GM19099 (cell line): ENCODE measurements around the gene DMWD.

ENCODE experiments used
- POLR2A ChIP-seq: IDR thresholded peaks from 3 replicates; pipeline ENCODE4 v1.6.1; 2011; ENCODE audit warnings: low read depth; ENCODE audit not compliant: insufficient read length; ENCODE audit errors: extremely low read depth

The DMWD gene

DNA sequence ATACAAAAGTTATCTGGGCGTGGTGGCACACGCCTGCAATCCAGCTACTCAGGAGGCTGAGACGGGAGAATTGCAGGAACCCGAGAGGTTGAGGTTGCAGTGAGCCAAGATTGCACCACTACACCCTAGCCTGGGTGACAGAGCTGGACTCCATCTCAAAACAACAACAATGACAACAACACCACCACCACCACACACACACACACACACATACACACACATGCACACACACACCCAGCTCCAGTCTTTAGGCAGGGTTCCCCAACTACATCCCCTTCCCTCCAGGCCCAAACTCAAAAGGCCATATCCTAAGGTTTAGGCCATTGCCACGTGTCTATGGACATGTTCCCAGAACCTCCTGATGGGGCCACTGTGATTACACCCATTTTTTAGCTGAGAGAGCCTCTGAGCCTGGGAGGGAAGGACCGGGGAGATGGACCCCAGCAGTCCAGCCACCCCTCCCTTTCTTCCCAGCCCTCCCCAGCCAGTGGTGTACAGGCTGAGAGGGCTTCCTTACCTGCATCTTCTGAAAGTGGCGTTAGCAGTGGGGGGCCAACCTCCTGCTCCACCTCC, 9.0 kb upstream of the DMWD start:
- TF ChIP-seq POLR2A, result no peak

DNA sequence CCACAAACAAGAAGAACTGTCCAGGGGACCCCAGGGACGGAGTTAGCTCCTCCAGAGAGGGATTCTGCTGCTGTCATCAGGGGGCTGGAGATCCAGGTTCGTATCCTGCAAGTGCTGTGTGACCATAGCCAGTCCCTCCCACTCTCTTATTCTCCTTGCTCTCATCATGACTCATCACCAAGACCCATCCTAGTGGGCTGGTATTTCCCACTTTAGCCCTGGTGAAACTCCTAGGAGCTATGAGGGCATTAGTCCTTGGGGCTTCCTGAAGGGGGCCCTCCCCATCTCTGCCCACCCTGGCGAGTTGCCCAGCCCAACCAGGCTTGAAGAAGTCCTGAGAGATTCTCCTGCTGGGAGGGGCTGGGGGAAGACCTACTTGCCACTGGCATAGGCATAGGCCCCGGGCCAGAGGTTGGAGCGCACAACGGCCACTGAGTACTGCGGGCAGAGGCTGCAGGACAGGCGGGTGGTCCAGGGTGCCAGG, 7.5 kb upstream of the DMWD start:
- no peak for TF ChIP-seq POLR2A

DNA sequence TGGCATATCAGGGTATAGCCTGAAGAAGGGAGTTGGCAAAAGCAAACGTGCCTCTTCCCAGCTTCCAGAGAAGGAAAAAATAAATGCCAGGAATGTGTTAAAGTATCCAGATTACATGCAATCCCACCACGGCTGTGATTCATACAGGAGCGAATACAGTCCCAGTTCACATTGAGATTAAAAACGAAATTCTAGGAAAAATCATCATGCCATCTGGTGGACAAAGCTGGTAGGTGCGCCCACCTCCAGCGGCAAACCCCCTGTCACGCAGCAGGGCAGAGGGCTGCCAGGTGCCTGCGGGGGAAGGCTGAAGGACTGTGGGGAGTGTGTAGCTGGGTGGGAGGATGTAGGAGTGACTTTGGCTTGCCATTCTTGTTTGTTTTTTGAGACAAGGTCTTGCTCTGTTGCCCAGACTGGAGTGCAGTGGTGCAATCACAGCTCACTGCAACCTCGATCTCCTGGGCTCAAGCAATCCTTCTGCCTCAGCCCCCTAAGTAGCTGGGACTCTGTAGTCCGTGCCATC, 6.4 kb upstream of the DMWD start:
- TF ChIP-seq POLR2A, result no peak

DNA sequence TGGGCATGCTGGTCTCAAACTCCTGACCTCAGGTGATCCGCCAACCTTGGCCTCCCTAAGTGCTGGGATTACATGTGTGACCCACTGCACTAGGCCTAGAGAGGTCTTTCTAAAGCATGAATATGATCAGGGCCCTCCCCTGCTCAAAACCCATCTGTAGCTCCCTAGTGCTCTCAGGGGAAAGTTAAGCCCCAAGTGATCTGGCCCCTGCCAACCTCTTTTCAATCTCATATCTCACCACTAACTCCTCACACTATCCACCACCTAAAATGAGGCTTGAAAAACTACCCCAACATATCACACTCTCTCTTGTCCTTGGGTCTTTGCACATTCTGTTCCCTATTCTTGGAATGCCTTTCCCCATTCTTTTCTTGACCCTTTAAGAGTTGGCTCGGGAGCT, 2.0 kb upstream of the DMWD start:
- no peak for TF ChIP-seq POLR2A

DNA sequence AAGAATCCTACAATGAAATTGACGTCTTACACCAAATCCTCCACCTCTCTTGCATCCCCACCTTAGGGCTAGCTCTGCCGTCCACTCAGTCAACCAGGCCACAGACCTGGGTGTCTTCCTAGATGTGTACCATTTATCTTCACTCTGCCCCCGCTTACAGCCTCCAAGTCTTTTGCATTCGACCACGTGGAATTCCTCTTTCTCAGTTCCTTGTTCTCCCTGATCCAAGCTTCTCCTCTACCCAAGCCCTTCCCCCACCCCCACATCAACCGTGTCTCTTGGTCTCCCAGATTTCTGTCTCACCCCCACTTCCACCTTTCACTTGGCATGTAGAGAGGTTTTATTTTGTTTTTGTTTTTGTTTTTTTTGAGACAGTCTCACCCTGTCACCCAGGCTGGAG, 1.2 kb upstream of the DMWD start:
- no peak for TF ChIP-seq POLR2A

DNA sequence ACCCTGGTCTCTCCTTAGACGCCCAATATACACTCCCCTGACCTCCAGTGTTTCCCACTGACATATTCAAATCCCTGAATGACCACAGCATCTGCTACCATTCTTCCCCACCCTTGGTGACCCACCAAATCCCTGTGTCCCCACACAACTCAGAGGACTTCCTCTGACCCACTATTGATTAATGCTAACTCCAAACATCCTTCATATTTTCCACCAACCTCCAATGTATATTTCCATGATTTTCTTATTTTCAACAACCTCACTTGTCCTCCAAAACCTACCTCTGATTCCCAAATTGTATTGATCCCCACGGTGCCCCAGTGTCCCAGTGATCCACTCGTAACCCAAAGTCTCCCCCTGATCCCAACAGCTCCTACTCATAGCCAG, 526 bp upstream of the DMWD start:
- no peak for TF ChIP-seq POLR2A

DNA sequence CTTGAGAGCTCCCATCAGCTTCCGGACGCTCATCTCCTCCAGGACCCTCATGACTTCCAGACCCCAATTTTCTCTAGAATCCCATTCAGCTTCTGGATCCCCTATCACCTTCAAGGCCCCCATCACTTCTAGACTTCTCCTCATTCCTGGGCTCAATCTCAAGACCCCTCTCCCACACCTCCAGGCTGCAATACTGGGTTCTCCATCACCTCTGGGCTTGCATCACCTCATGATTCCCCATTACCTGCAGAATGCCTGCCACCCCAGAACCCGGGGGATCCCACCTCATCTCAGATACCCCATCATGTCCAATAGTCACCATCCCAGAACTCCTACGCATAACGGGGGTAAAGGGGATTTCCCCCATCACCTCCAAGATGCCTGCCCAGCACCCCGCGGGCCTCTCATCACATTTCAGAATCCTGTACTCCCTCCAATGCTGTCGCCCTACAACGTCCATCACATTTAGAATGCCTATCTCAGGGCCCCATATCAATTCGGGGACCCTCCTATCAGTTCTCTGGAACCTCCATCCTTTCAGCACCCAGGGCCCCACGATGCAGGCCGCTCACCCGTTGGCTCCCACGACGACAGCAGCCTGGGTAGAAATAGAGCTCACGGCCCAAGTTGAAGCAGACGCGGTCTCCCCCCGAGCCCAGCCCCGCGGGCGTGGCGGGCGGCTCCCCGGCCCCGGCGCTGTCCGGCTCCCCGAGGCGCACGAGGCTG, 738 bp downstream of the DMWD start:
- no peak for TF ChIP-seq POLR2A

DNA sequence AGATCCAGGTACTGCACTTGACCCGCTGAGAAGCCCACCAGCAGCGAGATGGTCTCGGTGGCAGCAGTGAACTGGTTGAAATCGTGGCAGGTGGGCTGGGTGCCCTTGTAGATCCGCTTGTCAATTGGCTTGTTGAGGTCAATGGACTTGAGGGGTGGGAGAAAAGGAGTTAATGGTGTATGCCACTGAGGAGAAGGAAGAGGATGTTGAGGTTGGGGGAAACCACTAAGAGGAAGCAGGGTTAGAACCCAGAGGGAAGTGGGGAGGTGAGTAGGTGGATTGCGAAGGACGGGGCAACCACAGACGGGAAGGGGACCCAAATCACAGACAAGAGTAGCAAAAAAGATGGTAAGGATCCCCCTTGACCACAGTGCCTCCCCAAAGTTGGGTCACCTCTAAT, 1.7 kb downstream of the DMWD start:
- TF ChIP-seq POLR2A, result no peak

DNA sequence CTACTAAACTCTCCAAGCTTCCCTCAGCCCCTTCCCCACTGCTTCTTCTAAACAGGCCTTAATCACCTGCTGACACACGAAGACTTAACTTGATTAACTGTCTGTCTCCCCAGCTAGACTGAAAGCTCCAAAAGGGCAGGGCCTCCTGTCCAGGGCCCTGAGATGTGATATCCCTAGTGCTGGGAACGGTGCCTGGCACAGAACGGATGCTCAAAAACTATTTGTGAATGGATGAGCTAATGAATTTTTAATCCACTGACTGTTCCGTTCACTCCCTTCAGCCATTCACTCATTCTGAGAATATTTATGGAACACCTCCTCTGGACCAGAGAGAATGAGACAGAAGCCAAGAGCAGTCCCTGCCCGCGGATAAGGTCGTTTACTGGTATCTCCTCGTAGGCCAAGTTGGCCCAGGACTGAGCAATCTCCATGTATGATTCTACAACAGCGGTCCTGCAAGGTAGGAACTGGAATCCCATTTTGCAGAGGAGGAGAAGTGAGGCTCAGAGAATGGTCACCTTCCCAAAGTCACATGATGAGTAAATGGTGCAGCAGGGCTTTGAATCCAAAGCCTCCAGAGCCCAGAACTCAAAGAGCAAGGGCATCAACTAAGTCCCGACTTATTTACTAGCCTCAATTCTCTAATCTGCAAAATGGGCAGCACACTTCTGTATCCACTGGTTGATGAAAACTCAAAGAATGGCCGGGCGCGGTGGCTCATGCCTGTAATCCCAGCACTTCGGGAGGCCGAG, 3.4 kb downstream of the DMWD start:
- TF ChIP-seq POLR2A, result no peak

DNA sequence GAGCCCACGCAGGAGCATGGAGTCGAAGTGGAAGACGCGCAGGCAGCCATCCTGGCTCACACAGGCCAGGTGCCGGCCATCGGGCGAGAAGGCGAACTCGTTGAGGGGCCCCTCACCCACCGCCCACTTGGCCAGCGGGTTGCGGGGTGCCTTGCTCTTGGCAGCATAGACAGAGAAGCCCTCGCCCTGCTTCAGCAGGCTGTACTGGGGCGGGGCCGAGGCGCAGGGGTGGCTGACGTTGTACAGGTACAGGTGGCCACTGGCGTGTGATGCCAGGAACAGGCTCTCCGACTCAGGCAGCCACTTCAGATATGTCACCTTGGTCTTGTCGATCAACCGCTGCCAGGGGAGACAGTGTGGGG, 6.1 kb downstream of the DMWD start:
- no peak for TF ChIP-seq POLR2A

DNA sequence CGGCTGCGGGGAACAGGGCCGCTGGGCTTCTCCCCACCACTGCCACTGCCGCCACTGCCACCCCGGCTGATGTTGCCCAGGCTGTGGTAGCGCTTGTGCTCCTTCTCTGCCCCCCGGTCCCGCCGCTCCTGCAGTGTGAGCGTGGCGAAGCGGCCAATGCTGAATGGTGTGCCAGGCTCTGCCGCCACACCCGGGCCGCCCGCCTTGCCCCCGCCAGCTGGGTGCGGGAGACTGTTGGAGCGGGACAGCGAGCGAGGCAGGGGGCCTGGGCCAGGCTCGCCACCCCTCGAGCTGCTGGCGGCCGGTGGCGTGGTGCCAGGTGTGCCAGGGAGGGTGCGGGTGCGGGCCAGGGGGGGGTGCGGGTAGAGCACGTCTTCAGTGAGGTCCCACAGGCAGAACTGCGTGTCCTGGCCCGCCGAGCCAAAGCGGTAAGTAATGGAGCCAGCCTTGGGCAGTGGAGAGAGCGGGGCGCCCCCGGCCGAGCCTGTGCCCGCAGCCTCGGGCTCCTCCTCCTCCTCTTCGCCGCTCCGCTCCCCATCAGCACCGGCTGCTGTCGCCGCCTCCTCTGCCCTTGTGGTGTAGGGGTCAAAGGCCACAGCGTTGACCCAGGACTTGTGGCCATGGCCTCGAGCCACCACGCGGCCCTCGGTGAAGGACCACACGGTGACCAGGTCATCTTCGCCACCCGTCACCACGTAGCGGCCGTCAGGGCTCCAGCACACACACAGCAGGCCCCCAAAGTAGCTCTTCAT, 6.7 kb downstream of the DMWD start:
- no peak for TF ChIP-seq POLR2A

DNA sequence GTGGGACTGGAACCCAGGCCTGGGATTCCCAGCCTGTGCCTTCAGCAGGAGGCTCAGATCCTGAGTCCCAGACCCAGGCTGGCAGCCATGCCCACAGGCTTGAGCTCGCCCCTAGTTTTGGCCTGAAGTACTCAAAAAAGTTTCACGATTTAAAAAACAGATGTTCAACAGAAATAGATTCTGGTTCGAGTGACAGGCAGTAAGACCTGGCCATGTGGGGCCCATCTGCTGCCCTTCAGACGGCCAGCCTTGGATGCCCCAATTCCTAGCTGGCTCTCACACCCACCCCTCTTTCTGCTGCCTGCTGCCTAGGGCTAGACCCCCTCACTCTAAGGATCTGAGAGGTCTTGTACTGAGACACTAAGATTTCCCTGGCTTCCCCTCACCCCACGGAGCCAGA, 7.5 kb downstream of the DMWD start:
- TF ChIP-seq POLR2A, result no peak

DNA sequence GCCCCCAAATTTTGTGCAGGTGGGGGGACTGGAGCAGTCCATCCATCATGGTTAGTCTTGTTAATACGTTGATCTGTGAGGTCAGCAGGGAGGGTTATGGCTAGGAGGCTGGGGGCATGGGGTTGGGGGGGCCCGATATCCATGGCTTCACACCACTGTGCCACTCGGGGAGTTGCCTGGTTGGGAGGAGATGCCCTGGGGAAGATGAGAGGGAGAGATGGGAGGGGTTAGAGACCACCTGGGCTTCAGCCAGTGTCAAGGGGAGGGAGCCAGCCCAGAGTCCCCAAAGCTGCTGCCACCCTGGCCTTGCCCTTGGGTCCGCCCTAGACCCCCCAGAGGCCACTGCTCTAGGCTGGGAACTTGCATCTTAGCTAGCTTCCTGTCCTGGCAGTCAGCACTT, 8.5 kb downstream of the DMWD start:
- no peak for TF ChIP-seq POLR2A

DNA sequence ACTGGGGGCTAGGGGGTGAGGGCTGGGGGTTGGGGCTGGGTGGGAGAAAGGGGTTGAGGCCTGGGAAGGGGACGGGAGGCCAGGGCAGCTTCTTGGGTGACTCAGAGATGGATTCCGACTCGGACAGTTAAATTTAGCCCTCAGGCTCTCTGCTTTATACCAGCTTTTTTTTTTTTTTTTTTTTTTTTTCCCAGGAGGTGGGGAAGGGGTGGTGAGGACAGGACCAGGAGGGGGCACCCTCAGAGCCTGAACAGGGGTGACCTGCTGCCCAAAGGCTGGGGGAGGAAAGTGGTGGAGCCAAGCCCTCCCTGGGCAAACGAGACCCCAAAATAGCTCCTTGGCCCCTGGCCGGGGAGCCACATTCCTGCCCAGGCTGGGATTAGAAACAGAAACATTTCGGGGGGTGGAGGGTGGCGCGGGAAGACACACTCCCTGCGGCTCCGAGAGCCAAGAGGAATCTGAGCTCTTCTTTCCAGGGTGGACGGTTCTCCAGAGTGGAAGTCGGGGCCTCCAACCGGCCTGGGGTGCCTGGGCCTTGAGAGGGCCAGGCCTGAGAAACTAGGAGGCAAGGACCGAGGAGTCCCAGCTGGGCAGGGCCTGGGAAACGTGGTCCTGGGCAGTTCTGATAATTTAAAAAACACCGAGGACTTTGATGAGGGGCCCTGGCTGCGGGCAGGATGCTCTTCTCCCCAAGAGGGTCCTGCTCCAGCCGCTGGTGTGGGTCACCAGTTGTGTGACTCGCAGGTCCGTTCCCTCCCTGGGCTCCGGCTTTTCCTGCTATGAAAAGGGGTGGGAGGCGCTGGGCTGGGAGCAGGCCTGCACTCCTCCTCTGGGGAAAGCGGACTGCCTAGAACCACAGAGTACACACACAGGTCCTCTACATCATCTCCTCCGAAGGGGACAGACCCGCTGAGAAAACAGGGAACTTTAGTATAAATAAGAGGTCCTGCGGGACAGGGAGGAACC, 9.5 kb downstream of the DMWD start:
- TF ChIP-seq POLR2A, result no peak
